Lung (tissue), 12 donors: Measurements from ENCODE around the gene ADAMTS18. TPM values are rescaled to one million over a fixed set of nuclear protein-coding genes. Genes with fewer than 3 reads are reported as not detected.
A peak's percentile ranks its signal among the peaks of the same experiment; 100 is the strongest.
"Not testable (repeated sequence)": the region's sequence is repeated elsewhere in the genome, so short reads cannot be mapped to it uniquely, and the experiment has no call there.

Source experiments
- ATAC-seq: fragments of 200-7000 bp; cut with Tn5 transposase; one replicate; pipeline ENCODE4 v1.9.1; 2020; ENCODE audit warnings: moderate number of reproducible peaks; ENCODE audit not compliant: insufficient read depth, low FRiP score
- DNase-seq, 3 donors: peaks; one replicate each; pipeline ENCODE4 v3.0.0-alpha.2; 2013 to 2017
- H3K27ac ChIP-seq, 2 donors: one replicate each; pipeline ENCODE4 v1.5.1; 2013; ENCODE audit warnings: mild to moderate bottlenecking in 2 of 2, moderate library complexity in 2 of 2, control low read depth in 1 of 2, inconsistent platforms in 1 of 2, low read depth in 1 of 2, low read length in 1 of 2
- H3K27me3 ChIP-seq, 3 donors: one replicate each; pipeline ENCODE4 v1.5.1; 2013; ENCODE audit warnings: low read length in 2 of 3; ENCODE audit not compliant: control insufficient read depth in 3 of 3, insufficient read depth in 3 of 3
- H3K36me3 ChIP-seq, 4 donors: one replicate each; pipeline ENCODE4 v1.5.1; 2013; ENCODE audit warnings: low read length in 4 of 4, mild to moderate bottlenecking in 1 of 4, moderate library complexity in 1 of 4; ENCODE audit not compliant: control insufficient read depth in 4 of 4, insufficient read depth in 4 of 4
- H3K4me1 ChIP-seq, 5 donors: one replicate each; pipeline ENCODE4 v1.5.1; 2013; ENCODE audit warnings: low read length in 5 of 5, mild to moderate bottlenecking in 2 of 5, moderate library complexity in 1 of 5; ENCODE audit not compliant: control insufficient read depth in 5 of 5, insufficient read depth in 5 of 5
- H3K4me3 ChIP-seq: one replicate; pipeline ENCODE4 v1.5.1; 2013; ENCODE audit warnings: mild to moderate bottlenecking, control low read depth, moderate library complexity
- H3K9ac ChIP-seq, 2 donors: one replicate each; pipeline ENCODE4 v1.5.1; 2013; ENCODE audit warnings: low read length in 2 of 2, control low read depth in 1 of 2; ENCODE audit not compliant: insufficient read depth in 1 of 2
- H3K9me3 ChIP-seq, 4 donors: one replicate each; pipeline ENCODE4 v1.5.1; 2013; ENCODE audit warnings: low read length in 3 of 4, mild to moderate bottlenecking in 1 of 4, moderate library complexity in 1 of 4; ENCODE audit not compliant: control insufficient read depth in 4 of 4, insufficient read depth in 3 of 4
- WGBS, 2 donors: extraction: QIAGEN DNeasy Blood & Tissue Kit; methylation state at CpG; one replicate each; pipeline ENCODE4 v1.1.7; 2013; 5-methylcytosine and 5-hydroxymethylcytosine counted together
- polyA plus RNA-seq, 2 donors: library from polyadenylated mRNA; stranded (reverse); fragments of 200-250 nt; gene quantifications; one replicate each; pipeline ENCODE4 v1.2.1, GENCODE V29; 2013
- total RNA-seq, 2 donors: library from RNA; depleted of rRNA in 1 of 2; stranded (reverse); fragments of >200 nt in 1 of 2; gene quantifications; one replicate each; pipeline ENCODE4 v1.2.1, GENCODE V29; 2014 to 2021
- TF ChIP-seq, protein P1 (sequence below): IDR thresholded peaks from 2 replicates; pipeline ENCODE4 v1.5.1; 2012; ENCODE audit warnings: mild to moderate bottlenecking; ENCODE audit errors: control extremely low read depth, extremely low read depth
- donor health status: control.
- donor health status: control.
- donor health status: Bipolar disorder and iron deficiency.
- donor health status: healthy.
- donor health status: DM: yes; HTN: yes; CAD: no.

Gene ADAMTS18
- total and polyA plus RNA-seq, 4 donors: 0.02 to 0.82 TPM; not detected in 2

DNA sequence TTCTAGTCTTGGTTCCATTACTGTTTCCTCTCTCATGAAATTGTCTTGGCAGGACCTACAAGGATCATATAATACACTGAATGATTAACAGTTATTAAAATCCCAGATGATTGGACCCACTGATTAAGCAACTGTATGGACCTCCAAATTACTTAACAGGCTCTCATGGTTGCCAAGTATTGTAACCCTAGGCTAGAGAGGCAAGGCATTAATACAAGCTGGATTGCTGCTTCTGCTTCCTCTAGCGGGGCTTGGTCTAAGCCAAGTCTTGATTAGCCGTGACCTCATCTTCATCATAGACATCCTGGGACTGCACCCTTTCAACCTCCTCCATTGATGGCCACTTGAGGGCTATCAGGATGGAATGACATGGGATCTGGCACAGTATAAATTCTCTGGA is 188.7 kb downstream of the ADAMTS18 start:
- peak in 2 of 3 donors; percentile 4 to 56 for DNase-seq
- ATAC-seq: no peak
- no peak overlapping the region for H3K27ac ChIP-seq
- no peaks in the 10 kb centered on the region for H3K4me1 ChIP-seq
- H3K9ac ChIP-seq: no peak overlapping the region
- peaks cover 0 to 4% (median 0%) of the 10 kb centered on the region in 4 donors for H3K9me3 ChIP-seq
- TF ChIP-seq, protein P1, sequence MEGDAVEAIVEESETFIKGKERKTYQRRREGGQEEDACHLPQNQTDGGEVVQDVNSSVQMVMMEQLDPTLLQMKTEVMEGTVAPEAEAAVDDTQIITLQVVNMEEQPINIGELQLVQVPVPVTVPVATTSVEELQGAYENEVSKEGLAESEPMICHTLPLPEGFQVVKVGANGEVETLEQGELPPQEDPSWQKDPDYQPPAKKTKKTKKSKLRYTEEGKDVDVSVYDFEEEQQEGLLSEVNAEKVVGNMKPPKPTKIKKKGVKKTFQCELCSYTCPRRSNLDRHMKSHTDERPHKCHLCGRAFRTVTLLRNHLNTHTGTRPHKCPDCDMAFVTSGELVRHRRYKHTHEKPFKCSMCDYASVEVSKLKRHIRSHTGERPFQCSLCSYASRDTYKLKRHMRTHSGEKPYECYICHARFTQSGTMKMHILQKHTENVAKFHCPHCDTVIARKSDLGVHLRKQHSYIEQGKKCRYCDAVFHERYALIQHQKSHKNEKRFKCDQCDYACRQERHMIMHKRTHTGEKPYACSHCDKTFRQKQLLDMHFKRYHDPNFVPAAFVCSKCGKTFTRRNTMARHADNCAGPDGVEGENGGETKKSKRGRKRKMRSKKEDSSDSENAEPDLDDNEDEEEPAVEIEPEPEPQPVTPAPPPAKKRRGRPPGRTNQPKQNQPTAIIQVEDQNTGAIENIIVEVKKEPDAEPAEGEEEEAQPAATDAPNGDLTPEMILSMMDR: no peak
- H3K36me3 ChIP-seq: no peaks in the 10 kb centered on the region
- no peak overlapping the region for H3K4me3 ChIP-seq
- 82 to 94% methylated on average over 2 of the region's 2 CpGs for WGBS, 2 donors
- H3K27me3 ChIP-seq: no peaks in the 10 kb centered on the region

DNA sequence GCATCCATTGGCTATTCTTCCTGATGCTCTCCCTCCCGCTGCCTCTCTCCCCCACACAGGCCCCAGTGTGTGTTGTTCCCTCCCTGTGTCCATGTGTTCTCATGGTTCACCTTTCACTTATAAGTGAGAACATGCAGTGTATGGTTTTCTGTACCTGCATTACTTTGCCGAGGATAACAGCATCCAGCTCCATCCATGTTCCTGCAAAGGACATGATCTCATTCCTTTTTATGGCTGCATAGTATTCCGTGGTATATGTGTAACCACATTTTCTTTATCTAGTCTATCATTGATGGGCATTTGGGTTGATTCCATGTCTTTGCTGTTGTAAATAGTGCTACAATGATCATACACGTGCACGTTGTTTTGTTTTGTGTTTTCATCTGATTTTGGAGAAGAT is 192.4 kb downstream of the ADAMTS18 start:
- not testable (repeated sequence) for ATAC-seq

DNA sequence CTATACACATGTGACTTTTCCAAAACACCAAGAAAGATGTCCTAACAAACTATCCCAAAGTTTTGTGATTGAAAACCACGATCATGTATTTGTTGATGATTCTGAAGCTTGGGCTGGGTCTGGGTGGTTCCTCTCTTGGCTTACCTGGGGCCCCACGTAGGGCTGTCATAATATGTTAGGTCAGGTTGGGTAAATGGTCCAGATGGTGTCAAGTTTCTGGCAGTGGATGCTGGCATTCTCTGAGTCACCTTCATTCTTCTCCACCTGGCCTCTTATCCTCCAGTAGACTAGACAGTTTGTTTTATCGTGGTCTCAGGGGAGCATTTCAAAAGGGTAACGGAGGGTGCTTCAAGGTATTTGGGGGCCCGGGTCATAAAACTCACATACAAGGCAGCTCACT is 196.2 kb downstream of the ADAMTS18 start:
- DNase-seq (no peak), ATAC-seq (no peak)
- no peaks in the 10 kb centered on the region for H3K27me3 ChIP-seq
- no peaks in the 10 kb centered on the region for H3K36me3 ChIP-seq
- TF ChIP-seq, protein P1: no peak
- 75 to 84% methylated on average over 5 of the region's 5 CpGs for WGBS, 2 donors
- H3K27ac ChIP-seq: no peak overlapping the region
- H3K9me3 ChIP-seq: peaks cover 0 to 2% (median 0%) of the 10 kb centered on the region in 4 donors
- H3K9ac ChIP-seq: no peak overlapping the region
- H3K4me3 ChIP-seq: no peak overlapping the region
- no peaks in the 10 kb centered on the region for H3K4me1 ChIP-seq

More for the DNA sequence above, 192.4 kb downstream of the ADAMTS18 start:
- H3K27me3 ChIP-seq, H3K4me3 ChIP-seq, H3K27ac ChIP-seq, DNase-seq, H3K4me1 ChIP-seq, H3K9me3 ChIP-seq, H3K9ac ChIP-seq, H3K36me3 ChIP-seq: not testable (repeated sequence)
- WGBS, 2 donors: 96 to 97% methylated on average over 5 of the region's 5 CpGs

DNA sequence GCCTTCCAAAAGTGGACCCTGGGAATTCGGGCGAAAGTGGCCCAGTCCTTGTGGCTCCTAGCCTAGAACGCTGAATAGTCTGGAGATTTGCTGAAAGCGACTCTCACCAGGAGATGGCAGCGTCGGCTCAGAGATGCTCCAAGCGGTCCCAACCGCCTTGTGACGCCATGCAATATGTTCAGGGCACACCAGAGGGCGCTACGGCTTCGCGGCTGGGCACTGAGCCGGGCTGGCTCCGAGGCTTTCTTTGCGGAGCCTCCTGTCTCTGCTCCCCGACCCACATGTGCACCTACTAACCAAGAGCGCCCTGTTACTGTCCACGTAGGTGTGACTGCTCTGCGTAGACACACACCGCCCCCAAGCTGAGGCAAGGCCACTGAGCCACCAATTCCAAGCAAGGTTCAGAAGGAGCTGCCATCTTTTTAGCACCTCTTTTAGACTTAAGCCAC is 198.7 kb downstream of the ADAMTS18 start:
- 1 to 2% methylated on average over 21 of the region's 21 CpGs for WGBS, 2 donors
- Histone ChIP-seq H3K9me3 (no peaks in the 10 kb centered on the region), H3K9ac (no peak overlapping the region), H3K36me3 (no peaks in the 10 kb centered on the region), H3K4me3 (no peak overlapping the region), H3K27me3 (no peaks in the 10 kb centered on the region), H3K27ac (no peak overlapping the region), H3K4me1 (no peaks in the 10 kb centered on the region)
- ATAC-seq: peak; percentile 98
- TF ChIP-seq, protein P1: peak; percentile 100
- peak; percentile 89 to 90 (median 89) for DNase-seq
